H9 (cell line): ENCODE measurements around the gene CHST8. TPM values are rescaled to one million over a fixed set of nuclear protein-coding genes. Genes with fewer than 3 reads are reported as not detected.

Source experiments
- DNase-seq: peaks from one replicate; pipeline ENCODE4 v3.0.0-alpha.2; 2017
- H2AFZ ChIP-seq: one replicate; pipeline ENCODE4 v1.6.1; 2013; ENCODE audit warnings: mild to moderate bottlenecking, low read length, control low read depth, moderate library complexity
- H2AK5ac ChIP-seq: 2 replicates; pipeline ENCODE4 v1.6.1; 2013; ENCODE audit warnings: low read length, control low read depth, mixed read lengths; ENCODE audit not compliant: insufficient read length
- H2BK120ac ChIP-seq: one replicate; pipeline ENCODE4 v1.6.1; 2013; ENCODE audit warnings: low read depth, mild to moderate bottlenecking, low read length, control low read depth, inconsistent platforms; ENCODE audit not compliant: poor library complexity, severe bottlenecking
- H2BK12ac ChIP-seq: 2 replicates; pipeline ENCODE4 v1.6.1; 2013; ENCODE audit warnings: low read length, control low read depth, mixed read lengths, low read depth; ENCODE audit not compliant: insufficient read length
- H2BK15ac ChIP-seq: 2 replicates; pipeline ENCODE4 v1.6.1; 2013; ENCODE audit warnings: low read depth, low read length, control low read depth
- H2BK20ac ChIP-seq: one replicate; pipeline ENCODE4 v1.6.1; 2013; ENCODE audit warnings: low read depth, mild to moderate bottlenecking, low read length, control low read depth, inconsistent platforms; ENCODE audit not compliant: poor library complexity, severe bottlenecking
- H2BK5ac ChIP-seq: 2 replicates; pipeline ENCODE4 v1.6.1; 2013; ENCODE audit warnings: low read length, control low read depth, mixed read lengths; ENCODE audit not compliant: insufficient read length
- H3K14ac ChIP-seq: 2 replicates; pipeline ENCODE4 v1.6.1; 2013; ENCODE audit warnings: low read length, control low read depth; ENCODE audit not compliant: insufficient read depth
- H3K18ac ChIP-seq: 2 replicates; pipeline ENCODE4 v1.6.1; 2013; ENCODE audit warnings: low read depth, mild to moderate bottlenecking, mixed read lengths, low read length, control low read depth; ENCODE audit not compliant: insufficient read length
- H3K23ac ChIP-seq: 2 replicates; pipeline ENCODE4 v1.6.1; 2013; ENCODE audit warnings: low read length, control low read depth, mixed read lengths, low read depth; ENCODE audit not compliant: insufficient read length
- H3K23me2 ChIP-seq: 2 replicates; pipeline ENCODE4 v1.6.1; 2013; ENCODE audit warnings: low read depth, mild to moderate bottlenecking, mixed read lengths, low read length, control low read depth; ENCODE audit not compliant: insufficient read length, poor library complexity, severe bottlenecking
- H3K27ac ChIP-seq: 2 replicates; pipeline ENCODE4 v1.5.1; 2013; ENCODE audit warnings: low read length, control low read depth, mixed read lengths, low read depth; ENCODE audit not compliant: insufficient read length
- H3K27me3 ChIP-seq: 2 replicates; pipeline ENCODE4 v1.6.1; 2013; ENCODE audit warnings: low read length, control low read depth, inconsistent platforms; ENCODE audit not compliant: insufficient read depth
- H3K4ac ChIP-seq: 2 replicates; pipeline ENCODE4 v1.6.1; 2013; ENCODE audit warnings: low read depth, mild to moderate bottlenecking, control low read depth, inconsistent platforms, low read length, moderate library complexity
- H3K4me1 ChIP-seq: 2 replicates; pipeline ENCODE4 v1.6.1; 2013; ENCODE audit warnings: low read length, control low read depth, inconsistent platforms; ENCODE audit not compliant: insufficient read depth
- H3K4me2 ChIP-seq: 2 replicates; pipeline ENCODE4 v1.6.1; 2013; ENCODE audit warnings: low read length, control low read depth, mixed read lengths; ENCODE audit not compliant: insufficient read length, insufficient read depth
- H3K56ac ChIP-seq: 2 replicates; pipeline ENCODE4 v1.6.1; 2013; ENCODE audit warnings: low read depth, mild to moderate bottlenecking, mixed read lengths, low read length, control low read depth; ENCODE audit not compliant: insufficient read length
- H3K79me1 ChIP-seq: 2 replicates; pipeline ENCODE4 v1.6.1; 2013; ENCODE audit warnings: low read depth, mild to moderate bottlenecking, moderate library complexity, low read length, control low read depth, inconsistent platforms; ENCODE audit not compliant: insufficient read depth, poor library complexity, severe bottlenecking
- H3K79me2 ChIP-seq: 2 replicates; pipeline ENCODE4 v1.6.1; 2013; ENCODE audit warnings: low read length, control low read depth, inconsistent platforms; ENCODE audit not compliant: insufficient read depth
- H3K9ac ChIP-seq: 2 replicates; pipeline ENCODE4 v1.6.1; 2013; ENCODE audit warnings: low read length, control low read depth, mixed read lengths; ENCODE audit not compliant: insufficient read length; ENCODE audit errors: extremely low read depth
- H3K9me3 ChIP-seq: one replicate; pipeline ENCODE4 v1.6.1; 2013; ENCODE audit warnings: low read depth, low read length, inconsistent platforms; ENCODE audit not compliant: control insufficient read depth
- H3T11ph ChIP-seq: one replicate; pipeline ENCODE4 v1.6.1; 2013; ENCODE audit warnings: mild to moderate bottlenecking, low read length, control low read depth, inconsistent platforms
- H4K20me1 ChIP-seq: one replicate; pipeline ENCODE4 v1.6.1; 2013; ENCODE audit not compliant: control insufficient read depth, insufficient read length, insufficient read depth
- H4K5ac ChIP-seq: 2 replicates; pipeline ENCODE4 v1.6.1; 2013; ENCODE audit warnings: low read depth, mild to moderate bottlenecking, mixed read lengths, low read length, control low read depth; ENCODE audit not compliant: insufficient read length
- H4K8ac ChIP-seq: replicated peaks from 2 replicates; pipeline ENCODE4 v1.6.1; 2013; ENCODE audit warnings: low read length, control low read depth, mixed read lengths, low read depth; ENCODE audit not compliant: insufficient read length
- H4K91ac ChIP-seq: 2 replicates; pipeline ENCODE4 v1.6.1; 2013; ENCODE audit warnings: low read depth, mild to moderate bottlenecking, moderate library complexity, mixed read lengths, low read length, control low read depth; ENCODE audit not compliant: insufficient read length
- H3K27ac Mint-ChIP-seq, 3 experiments: 2 replicates in 2 of 3; 3 replicates in 1 of 3; pipeline ENCODE4 v1.8.0; 2020 to 2021; ENCODE audit warnings: mixed read lengths in 3 of 3, mild to moderate bottlenecking in 1 of 3, moderate library complexity in 1 of 3
- H3K27me3 Mint-ChIP-seq: 2 replicates; pipeline ENCODE4 v1.8.0; 2021; ENCODE audit warnings: low read depth, mild to moderate bottlenecking, moderate library complexity, mixed read lengths
- H3K36me3 Mint-ChIP-seq, 3 experiments: 2 replicates in 2 of 3; 3 replicates in 1 of 3; pipeline ENCODE4 v1.8.0; 2020 to 2021; ENCODE audit warnings: low read depth in 3 of 3, mixed read lengths in 3 of 3; ENCODE audit not compliant: insufficient read depth in 1 of 3
- H3K4me1 Mint-ChIP-seq, 2 experiments: 2 replicates each; pipeline ENCODE4 v1.8.0; 2020; ENCODE audit warnings: mixed read lengths in 2 of 2
- H3K4me3 Mint-ChIP-seq, 2 experiments: 2 replicates in 1 of 2; 3 replicates in 1 of 2; pipeline ENCODE4 v1.8.0; 2020 to 2021; ENCODE audit warnings: mild to moderate bottlenecking in 2 of 2, mixed read lengths in 2 of 2, moderate library complexity in 1 of 2
- H3K9me3 Mint-ChIP-seq, 2 experiments: 2 replicates in 1 of 2; 3 replicates in 1 of 2; pipeline ENCODE4 v1.8.0; 2020; ENCODE audit warnings: mild to moderate bottlenecking in 2 of 2, mixed read lengths in 2 of 2, moderate library complexity in 1 of 2
- CTCF ChIP-seq: fragments of 200-600 bp; sonication (generic); conservative IDR thresholded peaks from 3 replicates; pipeline ENCODE4 v1.8.0; 2021; ENCODE audit warnings: antibody characterized with exemption, mild to moderate bottlenecking
- WGBS: extraction: QIAGEN DNeasy Blood & Tissue Kit; methylation state at CpG from one replicate; pipeline ENCODE4 v1.1.7; 2013; ENCODE audit warnings: missing lambda C conversion rate, low lambda C conversion rate, mixed read lengths; ENCODE audit not compliant: insufficient read length; ENCODE audit errors: extremely low coverage; 5-methylcytosine and 5-hydroxymethylcytosine counted together
- total RNA-seq: library from RNA; stranded (reverse); gene quantifications from 2 replicates; pipeline ENCODE4 v1.2.1, GENCODE V29; 2021

Gene CHST8
- total RNA-seq, 1 experiment from 2014 or later = 5.1 TPM

- Mint-ChIP-seq H3K27me3 (no peaks in the 10 kb centered on the region; the same call in none of the 2 replicates), H3K27ac (no peak overlapping the region), H3K4me3 (no peak overlapping the region), H3K36me3 (no peaks in the 10 kb centered on the region), H3K9me3 (no peaks in the 10 kb centered on the region), H3K4me1 (peaks cover 3 to 13% of the 10 kb centered on the region in 2 experiments)
- Histone ChIP-seq H4K8ac (no peak overlapping the region), H2AK5ac (no peak overlapping the region), H4K5ac (no peak overlapping the region), H4K91ac (no peak overlapping the region), H2BK120ac (no peak overlapping the region), H3K9me3 (no peaks in the 10 kb centered on the region), H3K4ac (no peak overlapping the region), H3K27ac (no peak overlapping the region), H3K9ac (no peak overlapping the region), H3K4me1 (no peaks in the 10 kb centered on the region), H2BK12ac (no peak overlapping the region), H3K79me1 (no peaks in the 10 kb centered on the region), H3K4me2 (no peak overlapping the region), H3K18ac (no peak overlapping the region), H3T11ph (no peak overlapping the region), H2AFZ (no peak overlapping the region), H4K20me1 (peaks cover 2% of the 10 kb centered on the region), H3K23me2 (no peaks in the 10 kb centered on the region), H3K79me2 (no peaks in the 10 kb centered on the region), H2BK20ac (no peak overlapping the region), H2BK15ac (no peak overlapping the region), H2BK5ac (no peak overlapping the region), H3K56ac (no peak overlapping the region), H3K23ac (no peak overlapping the region), H3K27me3 (no peaks in the 10 kb centered on the region), H3K14ac (no peak overlapping the region)
- WGBS = no CpG with 5 or more reads among the region's 9 CpGs
- no peak for DNase-seq
- TF ChIP-seq CTCF = peak; percentile 61
These were observed 99.2 kb downstream of the CHST8 start for GRCh38 chr19:33720691-33721682.
